ENCODE results near the gene DOCK6.

The DOCK6 gene

GRCh38 chr19:11200931-11201330 lies 61.4 kb downstream of the DOCK6 start:
- Histone ChIP-seq H3K4me2 (ENCODE audit: low read length) (no peak overlapping the region), H3K4me1 (ENCODE audit: control insufficient read depth in 1 of 2, insufficient read depth in 2 of 2, low read length in 2 of 2) (peaks cover 2 to 11% of the 10 kb centered on the region in 2 experiments), H3K79me1 (ENCODE audit: low read length) (peaks cover 5% of the 10 kb centered on the region), H3K9ac (ENCODE audit: low read length) (no peak overlapping the region), H2BK12ac (ENCODE audit: low read length) (no peak overlapping the region), H2AFZ (ENCODE audit: insufficient read depth, low read length, poor library complexity) (no peak overlapping the region), H2BK120ac (ENCODE audit: insufficient read depth, low read length, poor library complexity) (no peak overlapping the region), H3K79me2 (ENCODE audit: control insufficient read depth, insufficient read depth, low read length, poor library complexity) (peaks cover 5% of the 10 kb centered on the region), H4K12ac (ENCODE audit: low read depth, low read length) (no peak overlapping the region), H2AK5ac (ENCODE audit: low read length) (peak overlapping the region; percentile 32), H4K8ac (ENCODE audit: low read depth, low read length) (no peak overlapping the region), H4K91ac (ENCODE audit: low read depth, low read length) (no peak overlapping the region), H3K18ac (ENCODE audit: low read length) (no peak overlapping the region), H3K27me3 (ENCODE audit: insufficient read depth, low read length) (no peaks in the 10 kb centered on the region), H3K27ac (ENCODE audit: low read depth, low read length) (no peak overlapping the region), H3K14ac (ENCODE audit: low read length) (no peak overlapping the region), H3K9me3 (ENCODE audit: insufficient read depth, low read depth, low read length) (peaks cover 2% of the 10 kb centered on the region), H2BK5ac (ENCODE audit: low read depth, low read length, poor library complexity) (no peak overlapping the region), H3K23ac (ENCODE audit: low read length) (no peak overlapping the region), H3K4ac (ENCODE audit: low read depth, low read length) (no peak overlapping the region), H3K4me3 (ENCODE audit: low read depth, low read length) (peak overlapping the region; percentile 39), H3K36me3 (ENCODE audit: control insufficient read depth in 1 of 2, insufficient read depth in 2 of 2, low read length in 2 of 2) (peaks cover 3 to 10% of the 10 kb centered on the region in 2 experiments)
- no CpG with 5 or more reads among the region's 9 CpGs for WGBS (ENCODE audit: extremely low coverage, insufficient coverage, insufficient read length)
- no peak for DNase-seq

- Histone ChIP-seq H3K9ac (ENCODE audit: low read length) (no peak overlapping the region), H3K4me2 (ENCODE audit: low read length) (no peak overlapping the region), H4K12ac (ENCODE audit: low read depth, low read length) (no peak overlapping the region), H3K36me3 (ENCODE audit: control insufficient read depth in 1 of 2, insufficient read depth in 2 of 2, low read length in 2 of 2) (peaks cover 6 to 10% of the 10 kb centered on the region in 2 experiments), H2BK5ac (ENCODE audit: low read depth, low read length, poor library complexity) (no peak overlapping the region), H4K91ac (ENCODE audit: low read depth, low read length) (no peak overlapping the region), H4K8ac (ENCODE audit: low read depth, low read length) (no peak overlapping the region), H3K4me3 (ENCODE audit: low read depth, low read length) (no peak overlapping the region), H3K79me1 (ENCODE audit: low read length) (peaks cover 5% of the 10 kb centered on the region), H3K79me2 (ENCODE audit: control insufficient read depth, insufficient read depth, low read length, poor library complexity) (peaks cover 5% of the 10 kb centered on the region), H3K9me3 (ENCODE audit: insufficient read depth, low read depth, low read length) (peaks cover 2% of the 10 kb centered on the region), H3K23ac (ENCODE audit: low read length) (no peak overlapping the region), H2BK120ac (ENCODE audit: insufficient read depth, low read length, poor library complexity) (no peak overlapping the region), H3K4ac (ENCODE audit: low read depth, low read length) (no peak overlapping the region), H3K27ac (ENCODE audit: low read depth, low read length) (no peak overlapping the region), H3K14ac (ENCODE audit: low read length) (no peak overlapping the region), H3K27me3 (ENCODE audit: insufficient read depth, low read length) (no peaks in the 10 kb centered on the region), H2BK12ac (ENCODE audit: low read length) (no peak overlapping the region), H2AFZ (ENCODE audit: insufficient read depth, low read length, poor library complexity) (no peak overlapping the region), H3K4me1 (ENCODE audit: control insufficient read depth in 1 of 2, insufficient read depth in 2 of 2, low read length in 2 of 2) (peaks cover 2 to 11% of the 10 kb centered on the region in 2 experiments), H3K18ac (ENCODE audit: low read length) (no peak overlapping the region), H2AK5ac (ENCODE audit: low read length) (no peak overlapping the region)
- no peak for DNase-seq
- no CpG with 5 or more reads among the region's 15 CpGs for WGBS (ENCODE audit: extremely low coverage, insufficient coverage, insufficient read length)
Observed at GRCh38 chr19:11200015-11200574, 62.2 kb downstream of the DOCK6 start.

DNA sequence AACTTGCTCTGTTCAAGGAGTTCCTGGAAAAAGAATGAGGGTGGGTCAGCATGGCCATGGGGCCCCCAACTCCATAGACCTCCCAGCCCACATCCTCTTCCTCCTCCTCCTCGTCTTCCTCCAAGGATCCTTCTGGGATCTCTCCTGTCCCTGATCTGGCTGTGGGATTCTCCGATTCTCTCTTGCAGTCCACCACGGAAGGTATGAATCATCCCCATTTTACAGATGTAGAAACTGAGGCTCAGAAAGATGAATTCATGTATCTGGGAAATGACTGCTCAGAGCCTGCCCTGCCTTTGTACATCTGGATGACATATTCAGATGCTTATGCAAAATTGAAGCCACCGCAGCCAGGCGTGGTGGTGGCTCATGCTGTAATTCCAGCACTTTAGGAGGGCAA lies 62.8 kb downstream of the DOCK6 start:
- H2AK5ac ChIP-seq (ENCODE audit: low read length): no peak overlapping the region
- DNase-seq: no peak
- no peak overlapping the region for H2BK5ac ChIP-seq (ENCODE audit: low read depth, low read length, poor library complexity)
- H3K23ac ChIP-seq (ENCODE audit: low read length): no peak overlapping the region
- H4K8ac ChIP-seq (ENCODE audit: low read depth, low read length): no peak overlapping the region
- H4K12ac ChIP-seq (ENCODE audit: low read depth, low read length): no peak overlapping the region
- H4K91ac ChIP-seq (ENCODE audit: low read depth, low read length): no peak overlapping the region
- H3K79me2 ChIP-seq (ENCODE audit: control insufficient read depth, insufficient read depth, low read length, poor library complexity): peaks cover 5% of the 10 kb centered on the region
- H3K79me1 ChIP-seq (ENCODE audit: low read length): peaks cover 5% of the 10 kb centered on the region
- H3K18ac ChIP-seq (ENCODE audit: low read length): no peak overlapping the region
- no CpG with 5 or more reads among the region's 5 CpGs for WGBS (ENCODE audit: extremely low coverage, insufficient coverage, insufficient read length)
- H3K14ac ChIP-seq (ENCODE audit: low read length): no peak overlapping the region
- H3K9me3 ChIP-seq (ENCODE audit: insufficient read depth, low read depth, low read length): peaks cover 2% of the 10 kb centered on the region
- H3K9ac ChIP-seq (ENCODE audit: low read length): no peak overlapping the region
- no peak overlapping the region for H3K4me2 ChIP-seq (ENCODE audit: low read length)
- H3K27ac ChIP-seq (ENCODE audit: low read depth, low read length): no peak overlapping the region
- H3K4me1 ChIP-seq (ENCODE audit: control insufficient read depth in 1 of 2, insufficient read depth in 2 of 2, low read length in 2 of 2): peaks cover 2 to 11% of the 10 kb centered on the region in 2 experiments
- no peak overlapping the region for H2BK12ac ChIP-seq (ENCODE audit: low read length)
- no peak overlapping the region for H3K4me3 ChIP-seq (ENCODE audit: low read depth, low read length)
- no peak overlapping the region for H2AFZ ChIP-seq (ENCODE audit: insufficient read depth, low read length, poor library complexity)
- no peak overlapping the region for H2BK120ac ChIP-seq (ENCODE audit: insufficient read depth, low read length, poor library complexity)
- peaks cover 6 to 10% of the 10 kb centered on the region in 2 experiments for H3K36me3 ChIP-seq (ENCODE audit: control insufficient read depth in 1 of 2, insufficient read depth in 2 of 2, low read length in 2 of 2)
- no peak overlapping the region for H3K4ac ChIP-seq (ENCODE audit: low read depth, low read length)
- H3K27me3 ChIP-seq (ENCODE audit: insufficient read depth, low read length): no peaks in the 10 kb centered on the region

GRCh38 chr19:11198769-11199424 lies 63.4 kb downstream of the DOCK6 start:
- Histone ChIP-seq H3K9me3 (ENCODE audit: insufficient read depth, low read depth, low read length) (peaks cover 2% of the 10 kb centered on the region), H2AK5ac (ENCODE audit: low read length) (no peak overlapping the region), H3K36me3 (ENCODE audit: control insufficient read depth in 1 of 2, insufficient read depth in 2 of 2, low read length in 2 of 2) (peaks cover 6 to 11% of the 10 kb centered on the region in 2 experiments), H2BK120ac (ENCODE audit: insufficient read depth, low read length, poor library complexity) (no peak overlapping the region), H3K79me1 (ENCODE audit: low read length) (peaks cover 5% of the 10 kb centered on the region), H3K4me2 (ENCODE audit: low read length) (no peak overlapping the region), H3K18ac (ENCODE audit: low read length) (no peak overlapping the region), H3K9ac (ENCODE audit: low read length) (no peak overlapping the region), H3K23ac (ENCODE audit: low read length) (no peak overlapping the region), H4K12ac (ENCODE audit: low read depth, low read length) (no peak overlapping the region), H3K27ac (ENCODE audit: low read depth, low read length) (no peak overlapping the region), H3K4me1 (ENCODE audit: control insufficient read depth in 1 of 2, insufficient read depth in 2 of 2, low read length in 2 of 2) (peaks cover 2 to 11% of the 10 kb centered on the region in 2 experiments), H3K79me2 (ENCODE audit: control insufficient read depth, insufficient read depth, low read length, poor library complexity) (peaks cover 5% of the 10 kb centered on the region), H3K4me3 (ENCODE audit: low read depth, low read length) (no peak overlapping the region), H2BK12ac (ENCODE audit: low read length) (peak overlapping the region; percentile 27), H4K91ac (ENCODE audit: low read depth, low read length) (no peak overlapping the region), H3K27me3 (ENCODE audit: insufficient read depth, low read length) (no peaks in the 10 kb centered on the region), H3K4ac (ENCODE audit: low read depth, low read length) (no peak overlapping the region), H2BK5ac (ENCODE audit: low read depth, low read length, poor library complexity) (no peak overlapping the region), H4K8ac (ENCODE audit: low read depth, low read length) (no peak overlapping the region), H2AFZ (ENCODE audit: insufficient read depth, low read length, poor library complexity) (no peak overlapping the region), H3K14ac (ENCODE audit: low read length) (no peak overlapping the region)
- DNase-seq: peak in 1 of 2 donors; percentile 16
- WGBS (ENCODE audit: extremely low coverage, insufficient coverage, insufficient read length): no CpG with 5 or more reads among the region's 7 CpGs
